Measurements from ENCODE around the gene KCNT2.

Gene KCNT2

GRCh38 chr1:196376630-196377328 is 231.5 kb downstream of the KCNT2 start:
- no peaks in the 10 kb centered on the region for H4K20me1 ChIP-seq (ENCODE audit: control insufficient read depth, insufficient read depth, low read depth, low read length)
- H3F3A ChIP-seq (ENCODE audit: control insufficient read depth, insufficient read depth), result no peaks in the 10 kb centered on the region
- H3K9me3 ChIP-seq (ENCODE audit: control insufficient read depth, insufficient read depth, low read length), result no peaks in the 10 kb centered on the region
- no peaks in the 10 kb centered on the region for H3K27me3 ChIP-seq (ENCODE audit: control insufficient read depth, low read length)
- H3K4me1 ChIP-seq (ENCODE audit: control insufficient read depth, low read length), result no peaks in the 10 kb centered on the region
- no peak overlapping the region for H3K4me3 ChIP-seq (ENCODE audit: low read length)
- no peaks in the 10 kb centered on the region for H3K36me3 ChIP-seq (ENCODE audit: control insufficient read depth, low read length)
- no peak overlapping the region for H3K27ac ChIP-seq (ENCODE audit: low read depth, low read length)
- H3K9me2 ChIP-seq (replicated peaks; ENCODE audit: control insufficient read depth, low read length), result no peaks in the 10 kb centered on the region
- H3K4me2 ChIP-seq (ENCODE audit: low read length), result no peak overlapping the region
- H3K79me2 ChIP-seq (ENCODE audit: control insufficient read depth, low read length), result no peaks in the 10 kb centered on the region
- TF ChIP-seq CTCF (IDR thresholded peaks at IDR 0.05; ENCODE audit: low read depth, low read length, poor library complexity, severe bottlenecking) (no peak), EZH2phosphoT487 (IDR thresholded peaks at IDR 0.05; ENCODE audit: borderline replicate concordance, low read length) (no peak)

GRCh38 chr1:196373798-196374197 is 234.4 kb downstream of the KCNT2 start:
- no peaks in the 10 kb centered on the region for H4K20me1 ChIP-seq (ENCODE audit: control insufficient read depth, insufficient read depth, low read depth, low read length)
- H3K36me3 ChIP-seq (ENCODE audit: control insufficient read depth, low read length), result no peaks in the 10 kb centered on the region
- no peaks in the 10 kb centered on the region for H3K9me3 ChIP-seq (ENCODE audit: control insufficient read depth, insufficient read depth, low read length)
- H3K4me1 ChIP-seq (ENCODE audit: control insufficient read depth, low read length), result no peaks in the 10 kb centered on the region
- no peaks in the 10 kb centered on the region for H3K9me2 ChIP-seq (replicated peaks; ENCODE audit: control insufficient read depth, low read length)
- no peak overlapping the region for H3K4me3 ChIP-seq (ENCODE audit: low read length)
- no peaks in the 10 kb centered on the region for H3K27me3 ChIP-seq (ENCODE audit: control insufficient read depth, low read length)
- no peaks in the 10 kb centered on the region for H3K79me2 ChIP-seq (ENCODE audit: control insufficient read depth, low read length)
- no peak overlapping the region for H3K27ac ChIP-seq (ENCODE audit: low read depth, low read length)
- H3F3A ChIP-seq (ENCODE audit: control insufficient read depth, insufficient read depth), result no peaks in the 10 kb centered on the region
- H3K4me2 ChIP-seq (ENCODE audit: low read length), result no peak overlapping the region
- no peak for TF ChIP-seq EZH2phosphoT487 (IDR thresholded peaks at IDR 0.05; ENCODE audit: borderline replicate concordance, low read length)
- TF ChIP-seq CTCF (IDR thresholded peaks at IDR 0.05; ENCODE audit: low read depth, low read length, poor library complexity, severe bottlenecking), result no peak

- TF ChIP-seq EZH2phosphoT487 (IDR thresholded peaks at IDR 0.05; ENCODE audit: borderline replicate concordance, low read length) (no peak), CTCF (IDR thresholded peaks at IDR 0.05; ENCODE audit: low read depth, low read length, poor library complexity, severe bottlenecking) (peak; percentile 11)
- H4K20me1 ChIP-seq (ENCODE audit: control insufficient read depth, insufficient read depth, low read depth, low read length), result no peaks in the 10 kb centered on the region
- no peak overlapping the region for H3K27ac ChIP-seq (ENCODE audit: low read depth, low read length)
- H3F3A ChIP-seq (ENCODE audit: control insufficient read depth, insufficient read depth), result no peaks in the 10 kb centered on the region
- H3K9me3 ChIP-seq (ENCODE audit: control insufficient read depth, insufficient read depth, low read length), result no peaks in the 10 kb centered on the region
- H3K79me2 ChIP-seq (ENCODE audit: control insufficient read depth, low read length), result no peaks in the 10 kb centered on the region
- no peaks in the 10 kb centered on the region for H3K4me1 ChIP-seq (ENCODE audit: control insufficient read depth, low read length)
- no peak overlapping the region for H3K4me2 ChIP-seq (ENCODE audit: low read length)
- H3K27me3 ChIP-seq (ENCODE audit: control insufficient read depth, low read length), result no peaks in the 10 kb centered on the region
- H3K4me3 ChIP-seq (ENCODE audit: low read length), result no peak overlapping the region
- no peaks in the 10 kb centered on the region for H3K36me3 ChIP-seq (ENCODE audit: control insufficient read depth, low read length)
- H3K9me2 ChIP-seq (replicated peaks; ENCODE audit: control insufficient read depth, low read length), result no peaks in the 10 kb centered on the region
Measured at GRCh38 chr1:196372896-196373536, 235.2 kb downstream of the KCNT2 start.

All from DOHH2 (cell line).